Fibroblast of skin of right biceps (primary cell): ENCODE measurements around the gene MZT2A.
"Not testable (repeated sequence)": the region's sequence is repeated elsewhere in the genome, so short reads cannot be mapped to it uniquely, and the experiment has no call there.

Experiments used
- DNase-seq: peaks from one replicate; pipeline ENCODE4 v3.0.0-alpha.2; 2013

MZT2A gene

DNA sequence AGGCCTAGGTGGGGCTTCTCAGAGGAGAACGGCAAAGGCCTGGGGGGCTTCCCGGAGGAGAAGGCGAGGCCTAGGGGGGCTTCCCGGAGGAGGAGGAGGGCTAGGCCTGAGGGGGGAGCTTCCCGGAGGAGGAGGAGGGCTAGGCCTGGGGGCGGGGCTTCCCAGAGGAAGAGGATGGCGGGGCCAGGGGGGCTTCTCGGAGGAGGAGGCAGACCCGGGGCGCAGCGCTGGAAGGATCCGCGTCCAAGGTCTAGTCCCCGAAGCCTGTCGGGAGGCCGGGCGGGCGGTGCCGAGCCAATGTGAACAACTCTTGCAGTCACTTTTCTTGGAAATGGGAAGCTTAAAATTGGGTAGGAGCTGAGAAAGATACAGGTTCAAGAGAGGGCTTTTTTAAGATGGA is 46.3 kb downstream of the MZT2A start:
- DNase-seq: no peak

GRCh38 chr2:131445515-131445797 is 46.7 kb downstream of the MZT2A start:
- not testable (repeated sequence) for DNase-seq

- DNase-seq: not testable (repeated sequence)
Measured at GRCh38 chr2:131444736-131445514, 47.3 kb downstream of the MZT2A start.

- not testable (repeated sequence) for DNase-seq
Measured at GRCh38 chr2:131440742-131441468, 51.3 kb downstream of the MZT2A start.
